Measurements from ENCODE around the gene TM9SF2. TPM values are rescaled to one million over a fixed set of nuclear protein-coding genes. Genes with fewer than 3 reads are reported as not detected.

Gene TM9SF2

Small RNA genes lying within 50 kb of the gene (small RNA-seq; reads per million reads assigned to genes)
- gene AL139035.1 (ENCODE audit: insufficient read depth): not detected
